ENCODE measurements around the gene ARF6.
"Not testable (repeated sequence)": the region's sequence is repeated elsewhere in the genome, so short reads cannot be mapped to it uniquely, and the experiment has no call there.

The ARF6 gene

DNA sequence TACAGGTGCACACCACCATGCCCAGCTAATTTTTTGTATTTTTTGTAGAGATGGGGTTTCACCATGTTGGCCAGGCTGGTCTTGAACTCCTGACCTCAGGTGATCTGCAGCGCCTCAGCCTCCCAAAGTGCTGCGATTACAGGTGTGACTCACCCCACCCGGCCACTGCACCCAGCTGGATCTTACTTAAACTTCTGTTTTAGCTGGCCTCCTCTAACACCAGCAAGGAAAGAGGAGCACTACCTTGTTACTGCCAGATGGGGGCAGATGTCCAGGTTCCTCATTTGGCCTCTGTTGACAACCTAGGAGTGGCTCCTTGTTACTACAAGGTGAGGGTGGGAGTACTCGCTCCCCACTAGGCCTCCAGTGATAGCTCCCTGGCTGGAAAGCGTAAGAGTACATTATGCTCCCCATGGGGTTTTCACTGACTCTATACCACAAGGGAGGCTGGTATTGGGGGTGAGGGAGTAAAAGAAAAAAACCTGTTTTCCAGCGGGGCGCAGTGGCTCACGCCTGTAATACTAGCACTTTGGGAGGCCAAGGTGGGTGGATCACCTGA, 13.2 kb upstream of the ARF6 start:
- peak; percentile 44 to 55 for DNase-seq

DNA sequence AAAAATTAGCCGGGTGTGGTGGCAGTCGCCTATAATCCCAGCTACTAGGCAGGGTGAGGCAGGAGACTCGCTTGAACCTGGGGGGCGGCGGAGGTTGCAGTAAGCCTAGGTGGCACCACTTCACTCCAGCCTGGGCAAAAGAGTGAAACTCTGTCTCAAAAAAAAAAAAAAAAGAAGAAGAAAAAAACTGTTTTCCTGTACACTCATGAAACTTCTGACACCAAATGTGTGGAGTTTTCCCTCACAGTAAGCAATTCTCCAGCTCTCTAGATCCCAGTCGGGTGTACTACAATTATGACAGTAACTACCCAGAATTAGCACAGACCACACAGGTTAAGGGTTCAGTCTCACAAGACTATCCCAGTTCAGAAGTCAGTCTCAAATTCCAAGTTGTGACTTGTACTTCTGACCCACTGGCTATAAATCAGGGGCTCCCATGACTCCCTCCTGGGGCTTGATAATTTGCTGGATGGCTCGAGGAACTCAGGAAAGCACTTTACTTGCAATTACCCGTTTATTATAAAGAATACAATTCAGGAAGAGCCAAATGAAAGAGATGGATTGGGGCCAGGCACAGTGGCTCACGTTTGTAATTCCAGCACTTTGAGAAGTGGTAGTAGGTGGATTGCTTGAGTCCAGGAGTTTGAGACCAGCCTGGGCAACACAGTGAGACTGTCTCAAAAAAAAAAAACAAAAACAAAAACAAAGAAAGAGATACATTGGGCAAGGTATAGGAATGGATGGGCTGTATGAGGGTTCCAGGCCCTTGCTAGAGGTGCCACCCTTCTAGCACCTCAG, 12.4 kb upstream of the ARF6 start:
- DNase-seq = no peak

DNA sequence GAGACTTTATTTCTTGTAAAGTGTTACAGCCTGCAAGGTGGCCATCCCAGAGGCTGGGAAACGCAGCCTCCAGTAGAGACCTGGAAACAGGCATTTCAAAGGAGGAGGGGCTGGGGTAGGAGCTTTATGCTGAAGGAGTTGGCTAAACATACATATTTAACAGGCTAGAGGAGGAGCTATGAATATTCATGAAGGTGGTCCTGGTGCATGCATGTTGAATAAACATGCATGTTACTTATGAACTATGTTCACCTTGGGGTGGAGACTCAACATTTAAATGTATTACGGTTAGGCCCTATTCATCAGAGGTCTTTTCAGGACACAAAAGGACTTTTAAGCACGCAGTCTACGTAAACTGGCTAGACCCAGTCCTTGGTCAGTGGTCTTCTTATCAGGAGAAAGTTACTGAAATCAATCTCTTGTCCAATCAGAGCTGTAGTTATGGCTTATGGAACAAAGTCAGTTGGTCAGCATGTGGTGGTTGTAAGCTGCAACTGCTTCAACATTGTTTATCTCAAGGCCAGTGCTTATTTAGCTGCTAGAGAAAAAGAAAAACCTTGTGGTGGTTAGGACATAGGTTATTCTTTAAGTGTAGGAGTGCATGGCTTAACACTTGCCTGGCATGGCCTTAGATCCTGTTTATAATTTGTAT, 11.4 kb upstream of the ARF6 start:
- no peak for DNase-seq

DNA sequence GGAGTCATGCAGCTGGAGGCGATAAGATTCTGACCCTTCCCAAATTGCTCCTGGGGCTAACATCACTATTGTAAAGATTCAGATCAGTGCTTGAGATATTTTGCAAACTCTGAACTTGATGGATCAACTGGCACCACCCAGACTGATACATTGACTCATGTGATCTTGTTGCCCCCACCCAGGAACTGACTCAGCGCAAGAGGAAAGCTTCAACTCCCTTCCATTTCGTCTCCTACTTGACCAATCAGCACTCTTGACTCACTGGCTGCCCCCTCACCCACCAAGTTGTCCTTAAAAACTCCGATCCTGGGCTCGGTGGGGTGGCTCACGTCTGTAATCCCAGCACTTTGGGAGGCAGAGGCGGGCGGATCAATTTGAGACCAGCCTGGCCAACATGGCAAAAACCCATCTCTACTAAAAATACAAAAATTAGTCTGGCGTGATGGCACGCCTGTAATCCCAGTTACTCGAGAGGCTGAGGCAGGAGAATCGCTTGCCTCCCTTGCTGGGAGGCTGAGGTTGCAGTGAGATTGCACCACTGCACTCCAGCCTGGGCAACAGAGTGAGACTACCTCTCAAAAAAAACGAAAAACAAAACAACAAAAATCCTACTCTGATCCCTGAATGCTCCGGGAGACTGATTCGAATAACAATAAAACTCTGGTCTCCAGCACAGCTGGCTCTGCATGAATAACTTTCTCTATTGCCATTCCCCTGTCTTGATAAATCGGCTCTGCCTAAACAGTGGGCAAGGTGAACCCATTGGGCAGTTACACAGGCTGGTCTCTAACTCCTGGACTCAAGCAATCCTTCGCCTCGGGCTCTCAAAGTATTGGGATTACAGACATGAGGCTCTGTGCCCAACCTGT, 9.8 kb upstream of the ARF6 start:
- DNase-seq = no peak

DNA sequence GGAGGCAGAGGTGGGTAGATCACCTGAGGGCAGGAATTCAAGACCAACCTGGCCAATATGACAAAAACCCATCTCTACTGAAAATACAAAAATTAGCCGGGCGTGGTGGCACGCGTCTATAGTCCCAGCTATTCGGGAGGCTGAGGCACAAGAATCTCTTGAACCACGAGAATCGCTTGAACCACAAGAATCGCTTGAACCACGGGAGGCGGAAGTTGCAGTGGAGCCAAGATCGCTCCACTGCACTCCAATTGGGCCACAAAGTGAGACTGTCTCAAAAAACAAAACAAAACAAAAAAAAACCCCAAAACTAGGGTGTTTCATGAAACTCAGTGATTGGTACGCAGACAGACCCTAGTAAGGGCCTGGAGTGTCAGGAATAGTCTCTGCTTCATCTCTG, 6.4 kb upstream of the ARF6 start:
- no peak for DNase-seq

DNA sequence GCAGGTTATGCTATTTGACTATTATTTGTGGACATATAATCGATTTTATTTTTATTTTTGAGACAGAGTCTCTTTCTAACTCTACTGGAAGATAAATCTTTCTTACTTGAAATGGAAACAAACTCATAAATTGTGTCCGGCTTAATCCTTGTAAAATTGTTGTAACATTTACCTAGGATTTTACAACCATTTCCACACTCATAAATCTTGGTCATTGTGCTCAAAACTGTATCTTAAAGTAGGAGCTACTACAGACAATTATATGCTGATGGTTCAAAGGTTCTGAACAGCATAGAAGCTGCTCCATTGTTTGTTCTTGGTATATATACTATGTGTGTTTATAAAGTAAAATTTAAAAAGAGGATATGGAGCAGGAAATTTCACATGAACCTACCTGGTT, 4.6 kb upstream of the ARF6 start:
- no peak for DNase-seq

DNA sequence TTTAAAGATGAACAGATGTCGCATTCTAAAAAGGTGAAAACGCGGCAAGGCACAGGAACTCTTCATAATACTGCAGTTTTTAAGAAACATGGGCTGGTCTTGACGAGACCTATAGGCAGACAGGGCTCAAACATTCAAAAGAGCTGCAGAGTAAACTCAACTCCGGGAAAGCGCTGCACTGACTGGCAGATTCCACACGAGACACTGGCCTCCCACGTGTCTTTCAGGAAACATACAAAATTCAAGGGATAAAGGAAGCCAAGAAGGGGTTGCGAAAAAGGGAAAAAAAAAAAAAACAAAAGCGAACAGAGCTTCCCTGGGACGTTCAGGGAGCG, 614 bp upstream of the ARF6 start:
- peak; percentile 52 to 56 for DNase-seq

DNA sequence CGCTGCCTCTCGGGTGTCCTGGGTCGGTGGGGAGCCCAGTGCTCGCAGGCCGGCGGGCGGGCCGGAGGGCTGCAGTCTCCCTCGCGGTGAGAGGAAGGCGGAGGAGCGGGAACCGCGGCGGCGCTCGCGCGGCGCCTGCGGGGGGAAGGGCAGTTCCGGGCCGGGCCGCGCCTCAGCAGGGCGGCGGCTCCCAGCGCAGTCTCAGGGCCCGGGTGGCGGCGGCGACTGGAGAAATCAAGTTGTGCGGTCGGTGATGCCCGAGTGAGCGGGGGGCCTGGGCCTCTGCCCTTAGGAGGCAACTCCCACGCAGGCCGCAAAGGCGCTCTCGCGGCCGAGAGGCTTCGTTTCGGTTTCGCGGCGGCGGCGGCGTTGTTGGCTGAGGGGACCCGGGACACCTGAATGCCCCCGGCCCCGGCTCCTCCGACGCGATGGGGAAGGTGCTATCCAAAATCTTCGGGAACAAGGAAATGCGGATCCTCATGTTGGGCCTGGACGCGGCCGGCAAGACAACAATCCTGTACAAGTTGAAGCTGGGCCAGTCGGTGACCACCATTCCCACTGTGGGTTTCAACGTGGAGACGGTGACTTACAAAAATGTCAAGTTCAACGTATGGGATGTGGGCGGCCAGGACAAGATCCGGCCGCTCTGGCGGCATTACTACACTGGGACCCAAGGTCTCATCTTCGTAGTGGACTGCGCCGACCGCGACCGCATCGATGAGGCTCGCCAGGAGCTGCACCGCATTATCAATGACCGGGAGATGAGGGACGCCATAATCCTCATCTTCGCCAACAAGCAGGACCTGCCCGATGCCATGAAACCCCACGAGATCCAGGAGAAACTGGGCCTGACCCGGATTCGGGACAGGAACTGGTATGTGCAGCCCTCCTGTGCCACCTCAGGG, 679 bp downstream of the ARF6 start:
- peak; percentile 61 to 78 for DNase-seq

DNA sequence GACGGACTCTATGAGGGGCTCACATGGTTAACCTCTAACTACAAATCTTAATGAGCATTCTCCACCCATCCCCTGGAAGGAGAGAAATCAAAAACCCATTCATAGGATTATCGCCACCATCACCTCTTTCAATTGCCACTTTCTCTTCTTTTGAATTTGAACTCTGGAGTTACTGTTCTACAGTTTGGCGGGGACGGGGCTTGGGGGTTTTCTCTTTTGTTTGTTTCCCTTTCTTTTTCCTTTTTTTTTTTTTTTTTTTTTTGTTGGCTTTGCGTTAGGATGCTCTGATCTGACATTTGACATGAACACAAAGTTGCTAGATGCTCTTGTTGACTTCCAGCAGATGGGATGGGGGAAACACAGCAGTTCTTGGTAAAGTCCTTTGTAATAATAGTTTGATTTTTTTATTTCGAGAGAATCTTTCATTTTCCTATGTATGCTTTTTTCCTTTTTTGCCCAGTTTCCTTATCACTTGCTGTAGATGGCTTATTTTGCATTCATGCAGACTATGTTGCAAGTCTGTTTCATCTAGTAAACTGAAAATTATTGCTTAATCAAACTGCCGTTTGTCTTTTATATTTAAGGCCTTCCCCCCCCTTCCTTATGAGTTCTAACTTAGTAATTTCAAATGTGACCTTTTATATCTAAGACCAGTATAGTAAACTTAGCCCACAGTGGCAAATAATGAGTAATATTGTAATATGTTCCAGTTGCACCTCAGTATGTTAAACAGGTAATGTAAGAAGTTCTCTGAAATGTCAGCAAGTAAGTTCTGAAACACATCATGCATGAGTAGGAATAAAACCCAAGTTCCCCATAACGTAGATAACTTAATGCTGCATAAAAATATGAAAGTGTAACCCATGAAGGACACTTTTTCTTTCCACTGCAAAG, 1.6 kb downstream of the ARF6 start:
- not testable (repeated sequence) for DNase-seq

DNA sequence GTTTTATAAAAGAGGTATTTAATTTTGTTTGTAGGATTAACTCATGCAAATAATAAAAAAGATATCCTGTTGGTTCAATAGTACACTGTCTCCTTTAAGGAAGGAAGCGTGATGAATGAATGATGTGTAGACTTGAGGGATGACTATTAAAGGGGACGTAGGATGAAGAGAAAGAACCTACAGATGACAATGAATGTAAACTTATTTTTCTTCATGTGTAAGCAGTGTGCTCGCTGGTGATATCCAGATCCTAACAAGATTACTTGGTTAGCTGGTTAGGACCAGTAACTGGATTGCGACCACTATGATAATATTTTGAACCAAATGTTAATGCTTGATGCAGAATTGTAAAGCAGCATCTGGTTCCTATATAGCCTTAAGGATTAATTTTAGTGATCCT, 2.6 kb downstream of the ARF6 start:
- no peak for DNase-seq

DNA sequence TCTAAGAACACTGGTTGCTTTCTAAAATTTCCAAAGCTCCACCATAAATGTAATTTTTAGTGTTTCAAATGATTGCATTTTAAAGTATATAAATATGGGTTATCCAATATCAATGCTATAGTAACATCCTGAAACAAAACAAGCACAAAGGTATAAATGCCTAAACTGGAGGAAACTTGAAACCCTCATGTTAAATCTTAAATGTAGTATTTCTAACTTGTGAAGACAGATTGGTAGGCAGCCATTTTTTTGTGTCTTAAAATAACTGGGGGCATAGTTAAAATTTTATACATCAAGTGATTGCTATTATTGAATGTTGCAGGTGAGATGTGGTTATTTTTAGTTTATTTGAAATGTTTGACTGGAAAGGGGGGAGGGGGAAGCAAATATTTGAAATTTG, 3.4 kb downstream of the ARF6 start:
- not testable (repeated sequence) for DNase-seq

DNA sequence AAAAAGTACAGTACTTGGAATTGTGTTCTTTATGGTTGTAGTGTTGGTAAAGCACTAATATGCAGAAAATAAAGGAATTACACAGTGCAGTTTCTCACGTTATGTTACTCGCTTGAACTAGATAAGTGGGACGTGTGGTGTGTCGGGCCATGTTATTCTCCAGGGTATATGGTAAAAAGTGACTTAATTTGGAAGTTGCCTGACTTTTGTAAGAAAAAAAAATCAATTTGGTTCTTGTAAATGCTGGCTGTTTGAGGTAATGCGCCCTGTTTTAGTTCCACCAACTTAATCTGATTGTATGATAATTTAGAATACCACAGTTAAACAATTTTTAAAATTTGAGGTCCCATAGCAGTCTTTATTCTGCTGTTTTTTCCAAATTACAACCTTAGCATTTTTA, 4.1 kb downstream of the ARF6 start:
- DNase-seq = no peak

DNA sequence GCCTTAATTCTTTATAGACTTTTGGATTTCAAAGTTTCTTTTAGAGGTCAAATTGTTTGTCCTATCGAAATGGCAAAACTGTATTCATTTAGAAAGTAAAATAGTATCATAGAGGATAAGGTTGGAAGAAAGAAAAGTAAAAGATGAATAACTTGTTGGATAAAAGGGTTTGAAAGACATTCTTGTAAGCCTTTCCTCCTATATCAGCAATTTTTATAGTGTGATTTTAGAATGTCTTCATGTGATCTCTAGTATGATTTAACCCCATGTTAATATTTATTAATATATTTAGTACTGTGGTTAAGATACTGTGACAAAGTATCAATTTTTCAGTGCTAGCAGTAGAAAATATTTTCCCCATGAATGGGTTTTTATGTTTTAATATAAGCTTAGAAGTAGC, 4.5 kb downstream of the ARF6 start:
- no peak for DNase-seq

DNA sequence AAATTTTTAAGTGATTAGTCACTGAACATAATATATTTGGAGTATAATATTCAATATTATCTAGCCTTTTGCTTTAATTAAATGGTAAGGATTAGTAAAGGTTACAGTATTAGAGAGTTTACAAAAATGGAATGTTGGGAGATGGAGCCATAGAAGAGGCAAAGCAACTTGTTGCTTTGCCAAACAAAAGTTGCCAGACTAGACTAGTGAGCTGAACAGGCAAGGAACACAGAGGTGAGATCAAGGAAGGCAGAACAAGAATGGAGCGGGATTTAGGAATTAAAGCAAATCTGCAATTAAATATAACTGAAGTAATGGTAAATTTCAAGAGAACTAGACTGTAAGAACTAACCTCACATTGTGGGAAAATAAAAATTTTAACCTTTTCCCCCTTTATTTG, 5.1 kb downstream of the ARF6 start:
- DNase-seq = no peak

DNA sequence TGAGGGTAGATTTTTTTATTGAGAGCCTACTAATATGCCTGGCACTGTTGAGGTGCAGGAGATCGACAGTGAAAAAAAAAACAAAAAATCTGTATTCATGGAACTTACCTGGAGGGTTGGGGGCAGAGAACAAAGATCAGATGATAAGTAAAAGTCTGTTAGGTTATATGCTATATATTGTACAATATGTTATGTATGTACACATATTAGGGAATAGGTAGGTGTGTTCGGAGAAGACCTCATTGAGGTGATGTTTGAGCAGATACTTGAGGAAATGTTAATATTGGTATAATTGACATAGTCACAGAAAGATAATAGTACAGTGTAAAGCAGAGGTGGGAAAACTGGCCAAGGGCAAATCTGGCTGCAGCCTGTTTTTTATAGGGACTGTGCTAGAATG, 5.6 kb downstream of the ARF6 start:
- no peak for DNase-seq

DNA sequence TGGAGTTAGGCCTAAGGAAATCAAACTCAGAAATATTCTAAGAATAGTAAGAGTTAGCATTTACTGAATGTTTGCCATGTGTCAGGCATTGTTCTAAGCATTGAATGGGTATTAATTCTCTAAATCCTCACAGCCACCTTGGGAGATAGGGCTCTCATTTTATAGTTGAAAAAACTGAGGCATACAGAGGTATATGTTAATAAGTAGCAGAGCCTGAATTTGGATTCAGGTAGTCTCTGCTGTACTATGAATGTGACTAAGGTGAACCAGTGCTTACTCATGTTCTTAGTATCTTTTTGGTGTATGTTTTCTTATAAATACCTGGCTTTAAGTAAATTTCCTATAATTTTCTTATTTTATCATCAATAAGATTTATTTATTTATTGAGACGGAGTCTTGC, 8.1 kb downstream of the ARF6 start:
- DNase-seq = no peak

DNA sequence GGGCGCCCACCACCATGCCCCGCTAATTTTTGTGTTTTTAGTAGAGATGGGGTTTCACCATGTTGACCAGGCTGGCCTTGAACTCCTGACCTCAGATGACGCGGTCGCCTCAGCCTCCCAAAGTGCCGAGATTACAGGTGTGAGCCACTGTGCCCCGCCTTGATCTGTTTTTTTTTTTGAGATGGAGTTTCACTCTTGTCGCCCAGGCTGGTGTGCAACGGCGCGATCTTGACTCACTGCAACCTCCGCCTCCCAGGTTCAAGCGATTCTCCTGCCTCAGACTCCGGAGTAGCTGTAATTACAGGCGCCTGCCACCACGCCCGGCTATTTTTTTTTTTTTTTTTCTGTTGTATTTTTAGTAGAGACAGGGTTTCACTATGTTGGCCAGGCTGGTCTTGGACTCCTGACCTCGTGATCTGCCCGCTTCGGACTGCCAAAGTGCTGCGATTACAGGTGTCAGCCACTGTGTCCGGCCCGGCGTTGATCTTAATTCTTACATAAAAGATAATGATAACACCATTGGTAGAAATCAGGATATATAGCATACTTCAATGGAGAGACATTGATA, 9.9 kb downstream of the ARF6 start:
- not testable (repeated sequence) for DNase-seq

DNA sequence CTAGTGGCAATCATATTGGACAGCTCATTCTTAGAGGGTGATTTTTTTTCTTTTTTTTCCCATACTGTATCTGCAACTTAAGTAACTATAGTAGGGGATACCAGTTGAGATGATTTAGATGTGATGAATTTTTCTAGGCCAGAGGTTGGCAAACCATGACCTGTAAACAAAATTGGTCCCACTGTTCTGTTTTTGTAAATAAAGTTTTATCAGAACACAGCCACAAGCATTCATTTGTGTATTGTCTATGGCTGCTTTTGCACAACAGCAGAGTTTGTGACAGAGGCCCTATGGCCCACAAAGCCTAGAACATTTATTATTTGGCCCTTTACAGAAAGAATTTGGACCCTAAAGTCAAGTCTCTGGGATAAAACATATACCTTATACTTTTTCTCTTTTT, 11.4 kb downstream of the ARF6 start:
- no peak for DNase-seq

DNA sequence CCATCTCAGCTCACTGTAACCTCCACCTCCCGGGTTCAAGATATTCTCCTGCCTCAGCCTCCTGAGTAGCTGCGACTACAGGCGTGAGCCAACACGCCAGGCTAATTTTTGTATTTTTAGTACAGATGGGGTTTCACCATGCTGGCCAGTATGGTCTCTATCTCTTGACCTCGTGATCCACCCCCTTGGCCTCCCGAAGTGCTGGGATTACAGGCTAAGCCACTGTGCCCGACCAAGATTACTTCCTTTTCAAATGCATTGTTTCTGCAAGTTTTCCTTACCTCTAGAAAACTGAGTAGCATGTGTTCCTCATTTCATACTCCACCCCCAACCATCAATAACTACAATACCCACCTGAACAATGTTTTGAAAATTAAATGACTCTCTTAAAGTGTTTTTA, 13.1 kb downstream of the ARF6 start:
- DNase-seq = no peak

DNA sequence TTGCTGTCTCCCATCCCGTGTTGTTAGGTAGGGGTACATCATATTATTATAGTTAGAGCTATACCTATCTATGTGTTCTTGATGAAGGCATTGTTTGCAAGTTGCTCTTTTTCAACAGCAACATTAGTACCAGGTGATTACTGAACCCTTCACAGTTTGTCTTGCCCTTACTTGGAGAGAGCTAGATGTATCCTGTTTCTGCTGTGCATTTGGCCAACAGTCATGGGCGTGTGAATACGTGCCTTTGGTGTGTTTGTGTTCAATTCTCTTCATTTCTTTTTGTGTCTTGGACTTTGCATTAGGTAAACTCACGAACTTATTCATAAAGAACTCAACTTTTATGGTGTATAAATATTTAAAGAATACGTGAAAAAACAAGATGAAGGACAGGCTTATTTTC, 14.3 kb downstream of the ARF6 start:
- no peak for DNase-seq

DNA sequence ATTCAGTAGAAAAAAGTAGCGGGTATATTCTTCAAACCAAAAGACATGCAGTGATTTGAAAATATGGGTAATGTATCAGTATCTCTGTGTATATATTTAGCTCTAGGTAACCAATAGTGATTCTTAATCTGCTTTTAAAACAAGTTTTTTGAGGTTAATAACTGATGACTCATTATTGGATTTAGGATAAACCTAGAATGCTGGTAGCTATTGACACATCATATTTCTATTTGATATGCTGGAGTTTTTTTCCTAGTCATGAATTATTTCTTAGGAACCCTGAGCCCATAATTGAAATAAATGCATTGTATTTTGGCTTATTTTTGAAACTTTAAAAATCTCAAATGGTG, 15.5 kb downstream of the ARF6 start:
- no peak for DNase-seq

All from activated CD4-positive, alpha-beta T cell treated with anti-CD3 and anti-CD28 coated beads for 4 hours (primary cell).